Keratinocyte (primary cell): ENCODE measurements around the gene ANKRD45. TPM values are rescaled to one million over a fixed set of nuclear protein-coding genes. Genes with fewer than 3 reads are reported as not detected.
A peak's percentile ranks its signal among the peaks of the same experiment; 100 is the strongest.

Source experiments
- DNase-seq: peaks from one replicate; pipeline ENCODE4 v3.0.0-alpha.2; 2011; ENCODE audit warnings: low read depth, missing footprints, low spot score
- FAIRE-seq: peaks from 2 replicates; lab custom pipeline; 2011; peaks lifted over from hg19 to GRCh38; lab: Jason Lieb, UNC
- H2AFZ ChIP-seq: 2 replicates; pipeline ENCODE4 v1.6.0; 2012; ENCODE audit warnings: low read length, control low read depth, inconsistent platforms; ENCODE audit not compliant: control insufficient read depth
- H3K27ac ChIP-seq: 2 replicates; pipeline ENCODE4 v1.5.1; 2011; ENCODE audit warnings: low read length; ENCODE audit not compliant: control insufficient read depth, insufficient read depth
- H3K27me3 ChIP-seq: 3 replicates; pipeline ENCODE4 v1.6.0; 2011; ENCODE audit warnings: low read length; ENCODE audit not compliant: control insufficient read depth, insufficient read depth; ENCODE audit errors: extremely low read depth
- H3K36me3 ChIP-seq, 2 experiments: 2 replicates in 1 of 2; 3 replicates in 1 of 2; pipeline ENCODE4 v1.5.1; 2011; ENCODE audit warnings: low read length in 2 of 2, mild to moderate bottlenecking in 1 of 2; ENCODE audit not compliant: control insufficient read depth in 2 of 2, insufficient read depth in 2 of 2; ENCODE audit errors: extremely low read depth in 1 of 2
- H3K4me1 ChIP-seq: 3 replicates; pipeline ENCODE4 v1.5.1; 2011; ENCODE audit warnings: low read length; ENCODE audit not compliant: control insufficient read depth, insufficient read depth; ENCODE audit errors: extremely low read depth
- H3K4me2 ChIP-seq: 3 replicates; pipeline ENCODE4 v1.6.0; 2011; ENCODE audit warnings: low read depth, low read length; ENCODE audit not compliant: control insufficient read depth, insufficient read depth; ENCODE audit errors: extremely low read depth
- H3K4me3 ChIP-seq, 3 experiments: fragments of 200-600 bp in 1 of 3; sonication (generic) in 1 of 3; 2 replicates in 2 of 3; 3 replicates in 1 of 3; pipeline ENCODE4 v1.5.1; 2011 to 2016; ENCODE audit warnings: low read length in 3 of 3, mild to moderate bottlenecking in 3 of 3, control low read depth in 2 of 3, inconsistent platforms in 1 of 3, low read depth in 1 of 3, mixed read lengths in 1 of 3, mixed run types in 1 of 3, moderate library complexity in 1 of 3; ENCODE audit not compliant: control insufficient read depth in 2 of 3, insufficient read depth in 2 of 3; ENCODE audit errors: extremely low read depth in 1 of 3
- H3K79me2 ChIP-seq: 2 replicates; pipeline ENCODE4 v1.6.0; 2012; ENCODE audit warnings: low read length; ENCODE audit not compliant: control insufficient read depth, insufficient read depth
- H3K9ac ChIP-seq: 3 replicates; pipeline ENCODE4 v1.6.0; 2011; ENCODE audit warnings: low read length; ENCODE audit not compliant: control insufficient read depth, insufficient read depth; ENCODE audit errors: extremely low read depth
- H3K9me1 ChIP-seq: 3 replicates; pipeline ENCODE4 v1.6.0; 2011; ENCODE audit warnings: low read length; ENCODE audit not compliant: control insufficient read depth, insufficient read depth; ENCODE audit errors: extremely low read depth
- H3K9me3 ChIP-seq: 2 replicates; pipeline ENCODE4 v1.5.1; 2012; ENCODE audit warnings: low read depth, low read length; ENCODE audit not compliant: control insufficient read depth
- H4K20me1 ChIP-seq: 3 replicates; pipeline ENCODE4 v1.6.0; 2011; ENCODE audit warnings: low read length; ENCODE audit not compliant: control insufficient read depth, insufficient read depth; ENCODE audit errors: extremely low read depth
- EZH2 ChIP-seq: IDR thresholded peaks from one replicate; pipeline ENCODE4 v1.6.1; 2012; ENCODE audit warnings: inconsistent platforms, mild to moderate bottlenecking, low read length, moderate library complexity
- dilution Hi-C: fragments of 300-500 bp; cut with MboI; formaldehyde crosslinking; loops from one replicate; pipeline ENCODE4 v1.7.0; 2020; ENCODE audit warnings: low sequenced_read_pairs; ENCODE audit not compliant: extremely low pct_ligation_motif_present
- polyA plus RNA-seq, 5 experiments: library from polyadenylated mRNA; depleted of rRNA in 3 of 5; stranded (reverse) in 3 of 5; stranded (forward) in 1 of 5; unstranded in 1 of 5; fragments of >200 nt; gene quantifications; 1 replicate in 1 of 5; 2 replicates in 3 of 5; 3 replicates in 1 of 5; pipeline versions ENCODE4 v1.2.1 to v1.2.3, GENCODE V29; 2011 to 2012; ENCODE audit warnings: missing spikeins in 2 of 5, low read depth in 1 of 5, low replicate concordance in 1 of 5
- TF ChIP-seq, protein P1 (sequence below), 3 experiments: IDR thresholded peaks in 1 of 3; conservative IDR thresholded peaks in 1 of 3; optimal IDR thresholded peaks in 1 of 3; 2 replicates in 2 of 3; 3 replicates in 1 of 3; pipeline versions ENCODE3 to v1.5.1; 2011; ENCODE audit warnings: low read length in 3 of 3, mild to moderate bottlenecking in 3 of 3, moderate library complexity in 2 of 3, control low read depth in 1 of 3, inconsistent platforms in 1 of 3; ENCODE audit not compliant: insufficient read depth in 2 of 3; ENCODE audit errors: extremely low read depth in 1 of 3

Gene ANKRD45
- polyA plus RNA-seq, 1 donor (not counting 4 experiments of a cell fraction or from before 2014, with no cell fraction given): 0.18 TPM

DNA sequence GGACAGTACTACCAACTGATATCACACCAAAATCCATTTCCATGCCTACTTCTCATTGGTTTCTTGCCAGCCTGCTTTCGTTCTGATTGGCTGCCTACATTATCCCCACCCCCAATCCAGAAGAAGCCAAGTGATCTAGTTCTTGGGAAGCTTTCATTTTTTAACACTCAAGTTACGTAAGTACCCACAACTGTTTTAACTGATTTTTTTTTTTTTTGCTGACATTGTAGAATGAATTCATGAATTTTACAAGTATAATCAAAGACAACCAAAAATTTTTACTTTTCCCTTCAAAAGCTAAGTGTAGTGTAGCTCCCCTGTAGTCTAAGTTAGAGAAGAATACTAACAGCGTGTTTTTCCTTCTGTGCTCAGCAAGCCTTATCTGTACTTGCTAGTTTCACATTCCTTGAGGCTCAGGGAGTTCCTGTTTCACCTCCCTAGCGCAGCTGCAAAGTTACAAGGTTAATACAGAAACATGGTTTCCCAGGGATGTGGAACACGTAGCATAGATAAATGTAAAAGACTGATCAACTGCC, 66.5 kb downstream of the ANKRD45 start, which contains the start of gene SLC9C2:
Gene SLC9C2, minus strand, starts transcription at position 17 of the 536 bp plus-strand sequence. CDS start 1,296 bp downstream, outside the sequence.
- DNase-seq (no peak), FAIRE-seq (no peak)
- H3K4me3 ChIP-seq: peak within 1 kb of the TSS in 1 of 3 experiments; percentile 13
- H4K20me1 ChIP-seq: no peaks in the 10 kb centered on the region
- TF ChIP-seq, protein P1, sequence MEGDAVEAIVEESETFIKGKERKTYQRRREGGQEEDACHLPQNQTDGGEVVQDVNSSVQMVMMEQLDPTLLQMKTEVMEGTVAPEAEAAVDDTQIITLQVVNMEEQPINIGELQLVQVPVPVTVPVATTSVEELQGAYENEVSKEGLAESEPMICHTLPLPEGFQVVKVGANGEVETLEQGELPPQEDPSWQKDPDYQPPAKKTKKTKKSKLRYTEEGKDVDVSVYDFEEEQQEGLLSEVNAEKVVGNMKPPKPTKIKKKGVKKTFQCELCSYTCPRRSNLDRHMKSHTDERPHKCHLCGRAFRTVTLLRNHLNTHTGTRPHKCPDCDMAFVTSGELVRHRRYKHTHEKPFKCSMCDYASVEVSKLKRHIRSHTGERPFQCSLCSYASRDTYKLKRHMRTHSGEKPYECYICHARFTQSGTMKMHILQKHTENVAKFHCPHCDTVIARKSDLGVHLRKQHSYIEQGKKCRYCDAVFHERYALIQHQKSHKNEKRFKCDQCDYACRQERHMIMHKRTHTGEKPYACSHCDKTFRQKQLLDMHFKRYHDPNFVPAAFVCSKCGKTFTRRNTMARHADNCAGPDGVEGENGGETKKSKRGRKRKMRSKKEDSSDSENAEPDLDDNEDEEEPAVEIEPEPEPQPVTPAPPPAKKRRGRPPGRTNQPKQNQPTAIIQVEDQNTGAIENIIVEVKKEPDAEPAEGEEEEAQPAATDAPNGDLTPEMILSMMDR (optimal IDR thresholded peaks at IDR 0.05 in 1 of 3, IDR thresholded peaks at IDR 0.05 in 1 of 3, conservative IDR thresholded peaks at IDR 0.05 in 1 of 3; ENCODE audit: extremely low read depth in 1 of 3, insufficient read depth in 2 of 3, low read length in 3 of 3): no peak
- no peak for TF ChIP-seq EZH2
- H3K27ac ChIP-seq: no peak within 1 kb of the TSS
- H3K79me2 ChIP-seq: no peaks in the 10 kb centered on the region
- no peaks in the 10 kb centered on the region for H3K9me3 ChIP-seq
- H3K27me3 ChIP-seq: no peaks in the 10 kb centered on the region
- no peaks in the 10 kb centered on the region for H3K36me3 ChIP-seq
- H3K9ac ChIP-seq: no peak within 1 kb of the TSS
- H3K4me1 ChIP-seq: no peaks in the 10 kb centered on the region
- H2AFZ ChIP-seq: no peak within 1 kb of the TSS
- H3K9me1 ChIP-seq: no peaks in the 10 kb centered on the region
- H3K4me2 ChIP-seq: peak within 1 kb of the TSS; percentile 29
- dilution Hi-C loops: no loop called here

DNA sequence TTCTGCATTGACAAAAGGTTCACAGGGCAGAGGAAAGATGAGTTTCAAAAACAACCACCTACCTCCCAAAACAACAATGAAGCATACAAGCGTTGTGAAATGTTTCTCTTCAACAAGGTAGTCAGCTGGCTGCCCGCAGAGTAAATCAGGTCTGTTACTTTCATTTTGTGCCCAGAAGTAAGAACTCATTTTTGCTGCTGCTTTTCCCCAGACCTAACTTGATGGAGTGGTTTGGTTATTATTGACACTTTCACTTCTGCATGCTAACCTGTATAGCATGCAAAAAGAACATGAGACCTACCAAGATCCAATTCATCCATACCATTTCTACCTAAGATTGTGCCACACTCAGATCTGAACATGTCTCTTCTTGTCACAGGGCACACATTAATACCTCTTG, 68.1 kb downstream of the ANKRD45 start:
- Histone ChIP-seq H3K9me1 (no peaks in the 10 kb centered on the region), H3K4me3 (no peak overlapping the region), H3K27me3 (no peaks in the 10 kb centered on the region), H3K27ac (no peak overlapping the region), H3K9me3 (no peaks in the 10 kb centered on the region), H4K20me1 (no peaks in the 10 kb centered on the region), H3K4me2 (no peak overlapping the region), H3K36me3 (no peaks in the 10 kb centered on the region), H3K79me2 (no peaks in the 10 kb centered on the region), H3K9ac (no peak overlapping the region), H3K4me1 (no peaks in the 10 kb centered on the region), H2AFZ (no peak overlapping the region)
- no peak for DNase-seq
- dilution Hi-C loops: no loop called here
- TF ChIP-seq, protein P1 (optimal IDR thresholded peaks at IDR 0.05 in 1 of 3, IDR thresholded peaks at IDR 0.05 in 1 of 3, conservative IDR thresholded peaks at IDR 0.05 in 1 of 3; ENCODE audit: extremely low read depth in 1 of 3, insufficient read depth in 2 of 3, low read length in 3 of 3): no peak
- no peak for TF ChIP-seq EZH2
- no peak for FAIRE-seq
